HCT116 (cell line): ENCODE results near the gene IGDCC3. TPM values are rescaled to one million over a fixed set of nuclear protein-coding genes. Genes with fewer than 3 reads are reported as not detected.

Source experiments
- ATAC-seq: fragments of 200-7000 bp; cut with Tn5 transposase; 2 replicates; pipeline ENCODE4 v1.9.1; 2020; ENCODE audit warnings: mild to moderate bottlenecking, moderate library complexity
- BruUV-seq: library from RNA; stranded (reverse); fragments of 400-500 nt; replicated peaks from 2 replicates; lab custom pipeline; 2021; lab: Mats Ljungman, UMichigan
- CTCF ChIA-PET: fragments of 300-600 bp; sonication (Branson Sonifier 250); formaldehyde crosslinking; loops from one replicate; lab custom pipeline; 2021; ENCODE audit warnings: antibody characterized with exemption; lab: Charles Lee
- POLR2A ChIA-PET: fragments of 300-600, 350-600 bp; sonication (Branson Sonifier 250); formaldehyde crosslinking; loops from one replicate; lab custom pipeline; 2021; ENCODE audit warnings: antibody characterized with exemption; lab: Charles Lee
- RAD21 ChIA-PET, 2 experiments: fragments of 300-600 bp; sonication (Branson Sonifier 250); formaldehyde crosslinking; loops; one replicate each; lab custom pipeline; 2023; ENCODE audit warnings: low total read pairs in 2 of 2; ENCODE audit not compliant: uncharacterized antibody in 2 of 2, unreplicated experiment in 2 of 2, low non-redundant PET in 1 of 2; lab: Charles Lee
- DNase-seq: peaks from one replicate; pipeline ENCODE4 v3.0.0-alpha.2; 2010; ENCODE audit warnings: low read depth, low spot score
- H2AFZ ChIP-seq: fragments of 200-600 bp; shearing (Covaris generic), sonication (generic); 2 replicates; pipeline ENCODE4 v1.6.1; 2017; ENCODE audit warnings: low read depth, mixed run types, mixed read lengths, antibody characterized with exemption, low read length; ENCODE audit not compliant: poor library complexity, severe bottlenecking
- H3K27ac ChIP-seq: 2 replicates; pipeline ENCODE4 v1.5.1; 2012; ENCODE audit warnings: low read depth, low read length
- H3K27me3 ChIP-seq: fragments of 200-600 bp; sonication (generic); 2 replicates; pipeline ENCODE4 v1.6.1; 2016; ENCODE audit warnings: mixed run types, low read length, mixed read lengths; ENCODE audit not compliant: insufficient read depth
- H3K36me3 ChIP-seq, 2 experiments: fragments of 200-500 bp in 1 of 2; fragments of 200-600 bp in 1 of 2; sonication (Bioruptor generic) in 1 of 2; sonication (generic) in 1 of 2; 2 replicates each; pipeline versions ENCODE4 v1.5.1 to v1.6.1; 2014 to 2016; ENCODE audit warnings: low read length in 2 of 2, inconsistent platforms in 1 of 2, mixed read lengths in 1 of 2, mixed run types in 1 of 2; ENCODE audit not compliant: insufficient read depth in 2 of 2, control insufficient read depth in 1 of 2
- H3K4me1 ChIP-seq, 2 experiments: fragments of 200-600 bp in 1 of 2; sonication (generic) in 1 of 2; 2 replicates each; pipeline versions ENCODE4 v1.5.1 to v1.6.1; 2012 to 2017; ENCODE audit warnings: low read length in 2 of 2, inconsistent platforms in 1 of 2, mild to moderate bottlenecking in 1 of 2, mixed read lengths in 1 of 2, mixed run types in 1 of 2, moderate library complexity in 1 of 2; ENCODE audit not compliant: insufficient read depth in 2 of 2, control insufficient read depth in 1 of 2
- H3K4me2 ChIP-seq: fragments of 200-600 bp; sonication (generic); 2 replicates; pipeline ENCODE4 v1.6.1; 2017; ENCODE audit warnings: mixed run types, low read length, mixed read lengths
- H3K4me3 ChIP-seq, 2 experiments: fragments of 200-600 bp in 1 of 2; sonication (generic) in 1 of 2; replicated peaks in 1 of 2; 2 replicates each; pipeline ENCODE4 v1.5.1; 2011 to 2016; ENCODE audit warnings: low read length in 2 of 2, control low read depth in 1 of 2, low read depth in 1 of 2, mild to moderate bottlenecking in 1 of 2, mixed read lengths in 1 of 2, mixed run types in 1 of 2
- H3K79me2 ChIP-seq: fragments of 200-600 bp; sonication (generic); 2 replicates; pipeline ENCODE4 v1.6.1; 2017; ENCODE audit warnings: mild to moderate bottlenecking, mixed run types, low read length, moderate library complexity, mixed read lengths; ENCODE audit not compliant: insufficient read depth
- H3K9ac ChIP-seq: fragments of 200-600 bp; sonication (generic); 2 replicates; pipeline ENCODE4 v1.6.1; 2016; ENCODE audit warnings: low read length, mixed read lengths
- H3K9me2 ChIP-seq: fragments of 200-600 bp; sonication (generic), shearing (Covaris generic); 2 replicates; pipeline ENCODE4 v1.6.1; 2017; ENCODE audit warnings: mixed run types, mild to moderate bottlenecking, moderate library complexity; ENCODE audit not compliant: insufficient read depth
- H3K9me3 ChIP-seq, 2 experiments: fragments of 200-500 bp in 1 of 2; fragments of 200-600 bp in 1 of 2; sonication (Bioruptor generic) in 1 of 2; sonication (generic) in 1 of 2; 2 replicates each; pipeline ENCODE4 v1.6.1; 2014 to 2017; ENCODE audit warnings: low read length in 2 of 2, mixed read lengths in 2 of 2, inconsistent platforms in 1 of 2, low read depth in 1 of 2, mild to moderate bottlenecking in 1 of 2, mixed run types in 1 of 2, moderate library complexity in 1 of 2; ENCODE audit not compliant: control insufficient read depth in 1 of 2, insufficient read depth in 1 of 2
- H4K20me1 ChIP-seq: fragments of 200-600 bp; sonication (generic), shearing (Covaris generic); 2 replicates; pipeline ENCODE4 v1.6.1; 2017; ENCODE audit warnings: mixed run types, mild to moderate bottlenecking, moderate library complexity; ENCODE audit not compliant: insufficient read depth
- ATF3 ChIP-seq: IDR thresholded peaks from 2 replicates; pipeline ENCODE4 v1.6.1; 2012
- CBX3 ChIP-seq: IDR thresholded peaks from 2 replicates; pipeline ENCODE4 v1.6.1; 2012; ENCODE audit warnings: low read depth
- CEBPB ChIP-seq: IDR thresholded peaks from 2 replicates; pipeline ENCODE4 v1.6.1; 2012; ENCODE audit warnings: low read depth
- CTCF ChIP-seq, 3 experiments: fragments of 200-600 bp in 1 of 3; sonication (generic) in 1 of 3; IDR thresholded peaks in 2 of 3; conservative IDR thresholded peaks in 1 of 3; 2 replicates each; pipeline ENCODE4 v1.5.1; 2012 to 2017; ENCODE audit warnings: low read depth in 2 of 3, low read length in 2 of 3, antibody characterized with exemption in 1 of 3, borderline replicate concordance in 1 of 3, control low read depth in 1 of 3, mild to moderate bottlenecking in 1 of 3, mixed read lengths in 1 of 3, mixed run types in 1 of 3, moderate library complexity in 1 of 3; ENCODE audit not compliant: insufficient read depth in 1 of 3
- EGR1 ChIP-seq: IDR thresholded peaks from 2 replicates; pipeline ENCODE4 v1.6.1; 2012; ENCODE audit warnings: low read depth
- ELF1 ChIP-seq: IDR thresholded peaks from 2 replicates; pipeline ENCODE4 v1.6.1; 2012; ENCODE audit warnings: low read depth, borderline replicate concordance
- EZH2 ChIP-seq: fragments of 200-600 bp; sonication (generic); IDR thresholded peaks from 2 replicates; pipeline ENCODE4 v1.6.1; 2017; ENCODE audit warnings: antibody characterized with exemption, mixed run types
- EZH2phosphoT487 ChIP-seq: fragments of 200-600 bp; IDR thresholded peaks from 2 replicates; pipeline ENCODE4 v1.6.1; 2018; ENCODE audit warnings: antibody characterized with exemption, borderline replicate concordance
- FOSL1 ChIP-seq: IDR thresholded peaks from 2 replicates; pipeline ENCODE4 v1.6.1; 2012; ENCODE audit warnings: low read depth
- JUND ChIP-seq: IDR thresholded peaks from 2 replicates; pipeline ENCODE4 v1.6.1; 2012
- POLR2A ChIP-seq: IDR thresholded peaks from 2 replicates; pipeline ENCODE4 v1.7.0; 2011; ENCODE audit warnings: borderline replicate concordance; ENCODE audit not compliant: insufficient read depth, insufficient read length; ENCODE audit errors: extremely low read depth
- POLR2AphosphoS5 ChIP-seq: IDR thresholded peaks from 2 replicates; pipeline ENCODE4 v1.6.1; 2011; ENCODE audit warnings: mild to moderate bottlenecking, low read depth, low read length, moderate library complexity
- RAD21 ChIP-seq: IDR thresholded peaks from 2 replicates; pipeline ENCODE4 v1.6.1; 2012; ENCODE audit warnings: low read depth, mild to moderate bottlenecking
- REST ChIP-seq: IDR thresholded peaks from 2 replicates; pipeline ENCODE4 v1.6.1; 2012; ENCODE audit warnings: low read depth
- SIN3A ChIP-seq: IDR thresholded peaks from 2 replicates; pipeline ENCODE4 v1.6.1; 2012; ENCODE audit warnings: low read depth
- SRF ChIP-seq: IDR thresholded peaks from 2 replicates; pipeline ENCODE4 v1.6.1; 2012; ENCODE audit warnings: low read depth
- TCF7L2 ChIP-seq: IDR thresholded peaks from 2 replicates; pipeline ENCODE4 v1.7.0; 2011; ENCODE audit warnings: borderline replicate concordance, inconsistent platforms; ENCODE audit not compliant: insufficient read depth, insufficient read length; ENCODE audit errors: extremely low read depth
- YY1 ChIP-seq: IDR thresholded peaks from 2 replicates; pipeline ENCODE4 v1.6.1; 2011; ENCODE audit warnings: low read length, low read depth, moderate library complexity, mild to moderate bottlenecking; ENCODE audit not compliant: insufficient replicate concordance; ENCODE audit errors: extremely low read depth
- ZBTB33 ChIP-seq: IDR thresholded peaks from 2 replicates; pipeline ENCODE4 v1.6.1; 2011; ENCODE audit warnings: mild to moderate bottlenecking, low read length, moderate library complexity; ENCODE audit not compliant: insufficient replicate concordance; ENCODE audit errors: extremely low read depth
- ZNF274 ChIP-seq: fragments of 200-500 bp; sonication (Bioruptor generic); IDR thresholded peaks from 2 replicates; pipeline ENCODE4 v1.6.1; 2014; ENCODE audit warnings: mild to moderate bottlenecking, low read depth, low read length, inconsistent platforms
- intact Hi-C: fragments of 100-400 bp; cut with micrococcal nuclease; formaldehyde crosslinking; loops from 2 replicates; pipeline ENCODE4 v1.10.0; 2022
- total RNA-seq: library from RNA; stranded (reverse); gene quantifications from one replicate; pipeline ENCODE4 v1.2.1, GENCODE V29; 2021; ENCODE audit not compliant: unreplicated experiment

IGDCC3 gene
- total RNA-seq, 1 experiment from 2014 or later: 0.44 TPM

- TF ChIP-seq ATF3: no peak
- no peak for TF ChIP-seq FOSL1
- TF ChIP-seq CBX3: no peak
Measured at GRCh38 chr15:65391732-65392131, 13.9 kb upstream of the IGDCC3 start (continued).

- POLR2A ChIA-PET: no interaction called here
- no peak overlapping the region for H3K27ac ChIP-seq
Measured at GRCh38 chr15:65390447-65390846, 12.6 kb upstream of the IGDCC3 start.

More at GRCh38 chr15:65390447-65390846, 12.6 kb upstream of the IGDCC3 start:
- H3K4me3 ChIP-seq: no peak overlapping the region
- no peaks in the 10 kb centered on the region for H3K27me3 ChIP-seq
- no TSS peak for BruUV-seq
- H3K4me1 ChIP-seq: peaks cover 0 to 8% of the 10 kb centered on the region in 2 experiments; a peak in 2 of 4 replicates
- CTCF ChIA-PET: no interaction called here
- no peak overlapping the region for H2AFZ ChIP-seq
- no peak overlapping the region for H3K9ac ChIP-seq
- no peaks in the 10 kb centered on the region for H4K20me1 ChIP-seq
- no peaks in the 10 kb centered on the region for H3K79me2 ChIP-seq
- no peaks in the 10 kb centered on the region for H3K9me2 ChIP-seq
- intact Hi-C loops: no loop called here
- no peak overlapping the region for H3K4me2 ChIP-seq
- RAD21 ChIA-PET: no interaction called here
- TF ChIP-seq POLR2AphosphoS5: no peak
- TF ChIP-seq SRF: no peak
- TF ChIP-seq RAD21: no peak
- TF ChIP-seq ZNF274: no peak
- no peak for TF ChIP-seq ZBTB33
- no peak for TF ChIP-seq TCF7L2
- TF ChIP-seq REST: no peak
- TF ChIP-seq POLR2A: no peak
- TF ChIP-seq SIN3A: no peak
- no peak for TF ChIP-seq CEBPB
- TF ChIP-seq JUND: no peak
- no peak for TF ChIP-seq EZH2
- TF ChIP-seq CBX3: no peak
- no peak for TF ChIP-seq ELF1
- no peak for TF ChIP-seq CTCF (IDR thresholded peaks at IDR 0.05 in 2 of 3, conservative IDR thresholded peaks at IDR 0.05 in 1 of 3; ENCODE audit: borderline replicate concordance in 1 of 3, insufficient read depth in 1 of 3, low read depth in 2 of 3, low read length in 2 of 3)
- TF ChIP-seq EZH2phosphoT487: no peak
- no peak for TF ChIP-seq EGR1
- TF ChIP-seq YY1: no peak
- no peak for ATAC-seq
- no peak for DNase-seq
- H3K9me3 ChIP-seq: no peaks in the 10 kb centered on the region
- no peaks in the 10 kb centered on the region for H3K36me3 ChIP-seq
